Activated CD4-positive, alpha-beta memory T cell treated with anti-CD3 and anti-CD28 coated beads, Interleukin-2, amount 10 ng/mL, durations not matched to agents 7 days and 5 days (primary cell): ENCODE results near the gene FLACC1. TPM values are rescaled to one million over a fixed set of nuclear protein-coding genes. Genes with fewer than 3 reads are reported as not detected.

ENCODE experiments used
- CTCF ChIA-PET: fragments of 350-600 bp; sonication (Branson Sonifier 250); formaldehyde crosslinking; loops from one replicate; lab custom pipeline; 2021; ENCODE audit warnings: antibody characterized with exemption, inconsistent platforms; lab: Charles Lee
- POLR2A ChIA-PET: fragments of 350-600 bp; sonication (Branson Sonifier 250); formaldehyde crosslinking; loops from one replicate; lab custom pipeline; 2021; ENCODE audit warnings: antibody characterized with exemption; lab: Charles Lee
- DNase-seq: peaks from one replicate; pipeline ENCODE4 v3.0.0-alpha.2; 2020
- H3K27ac Mint-ChIP-seq: one replicate; pipeline ENCODE4 v1.8.0; 2021; ENCODE audit warnings: mild to moderate bottlenecking, mixed read lengths
- H3K27me3 Mint-ChIP-seq: one replicate; pipeline ENCODE4 v1.8.0; 2021; ENCODE audit warnings: mixed read lengths
- H3K36me3 Mint-ChIP-seq: one replicate; pipeline ENCODE4 v1.8.0; 2021; ENCODE audit warnings: low read depth, mixed read lengths
- H3K4me1 Mint-ChIP-seq: one replicate; pipeline ENCODE4 v1.8.0; 2021; ENCODE audit warnings: mixed read lengths
- H3K4me3 Mint-ChIP-seq: one replicate; pipeline ENCODE4 v1.8.0; 2021; ENCODE audit warnings: mild to moderate bottlenecking, mixed read lengths
- H3K9me3 Mint-ChIP-seq: one replicate; pipeline ENCODE4 v1.8.0; 2021; ENCODE audit warnings: mixed read lengths
- total RNA-seq, 2 experiments: library from RNA; stranded (reverse); gene quantifications; one replicate each; pipeline ENCODE4 v1.2.3, GENCODE V29; 2021

The FLACC1 gene
- total RNA-seq, 2 experiments from 2014 or later: 2.7 to 3.1 TPM

DNA sequence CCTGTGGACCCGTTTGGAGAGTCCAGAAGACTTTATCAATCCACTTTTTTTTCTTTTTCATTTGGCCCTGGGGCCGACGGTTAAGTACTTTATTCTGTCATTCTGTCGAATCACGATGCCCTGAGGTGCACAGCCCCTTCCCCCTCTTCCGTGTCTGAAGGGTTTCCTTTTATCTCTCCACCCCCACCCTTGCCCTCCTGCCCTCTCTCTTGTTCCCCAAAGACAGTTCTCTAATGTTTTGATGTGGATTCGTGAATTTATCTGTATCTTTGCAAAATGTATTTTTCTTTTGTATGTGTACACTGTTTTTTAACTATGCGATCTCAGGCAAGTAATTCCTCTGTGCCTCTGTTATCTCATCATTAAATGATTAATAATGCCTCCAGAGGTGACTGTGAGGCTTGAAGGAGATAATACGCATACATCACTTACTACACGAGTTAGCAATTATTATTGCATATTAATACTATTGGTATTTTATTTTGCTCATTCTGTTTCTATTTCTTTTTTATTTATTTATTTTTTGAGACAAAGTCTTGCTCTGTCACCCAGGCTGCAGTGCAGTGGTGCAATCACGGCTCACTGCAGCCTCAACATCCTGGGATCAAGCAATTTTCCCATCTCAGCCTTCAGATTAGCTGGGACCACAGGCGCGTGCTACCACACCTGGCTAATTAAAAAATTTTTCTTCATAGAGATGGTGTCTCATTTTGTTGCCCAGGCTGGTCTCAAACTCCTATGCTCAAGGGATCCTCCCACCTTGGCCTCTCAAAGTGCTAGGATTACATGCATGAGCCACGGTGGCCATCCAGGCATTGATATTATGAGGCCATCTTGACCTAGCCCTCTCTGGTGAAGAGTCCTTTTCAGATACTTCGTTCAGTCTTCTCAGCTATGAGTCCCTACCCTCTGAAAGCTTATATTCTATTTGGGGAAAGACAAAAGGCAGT lies 98.2 kb downstream of the FLACC1 start:
- ChIA-PET POLR2A (interaction anchor here (0.6 to 10.4 kb wide), 19 partner anchors 10 to 522 kb away, joined by 3 to 290 read pairs (median 16); partner anchors contain the start of genes ALS2, CASP10, CFLAR and CLK1), CTCF (interaction anchor here (0.6 to 8.9 kb wide), 9 partner anchors 8 to 194 kb away, joined by 3 to 105 read pairs (median 7); partner anchors contain the start of genes CASP10 and TRAK2)
- Mint-ChIP-seq H3K4me3 (peak overlapping the region; percentile 81), H3K27ac (peak overlapping the region; percentile 98), H3K4me1 (peaks cover 71% of the 10 kb centered on the region), H3K27me3 (no peaks in the 10 kb centered on the region), H3K9me3 (no peaks in the 10 kb centered on the region), H3K36me3 (peaks cover 47% of the 10 kb centered on the region)
- no peak for DNase-seq

DNA sequence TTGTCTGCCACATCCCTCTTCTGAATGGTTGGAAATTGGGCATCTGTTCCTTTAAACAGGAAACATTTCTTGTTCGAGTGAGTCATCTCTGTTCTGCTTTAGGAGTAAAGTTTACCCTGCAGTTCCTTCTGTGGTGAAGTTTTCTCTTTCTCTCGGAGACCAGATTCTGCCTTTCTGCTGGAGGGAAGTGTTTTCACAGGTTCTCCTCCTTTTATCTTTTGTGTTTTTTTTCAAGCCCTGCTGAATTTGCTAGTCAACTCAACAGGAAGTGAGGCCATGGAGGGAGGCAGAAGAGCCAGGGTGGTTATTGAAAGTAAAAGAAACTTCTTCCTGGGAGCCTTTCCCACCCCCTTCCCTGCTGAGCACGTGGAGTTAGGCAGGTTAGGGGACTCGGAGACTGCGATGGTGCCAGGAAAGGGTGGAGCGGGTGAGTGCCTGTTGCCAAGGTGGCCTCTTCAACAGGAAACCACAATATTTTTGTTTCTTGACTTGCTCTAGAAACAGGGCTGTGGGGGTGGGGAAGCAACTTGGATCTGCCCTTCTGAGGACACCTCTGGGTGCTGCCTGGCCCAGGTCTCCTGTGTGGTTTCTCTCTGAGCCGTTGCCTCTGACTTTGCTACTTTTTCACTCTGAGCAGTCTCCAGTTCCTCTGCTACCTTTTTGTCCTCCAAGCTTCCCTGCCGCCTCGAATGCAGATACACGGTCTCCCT lies 99.0 kb downstream of the FLACC1 start:
- H3K27me3 Mint-ChIP-seq: no peaks in the 10 kb centered on the region
- peaks cover 48% of the 10 kb centered on the region for H3K36me3 Mint-ChIP-seq
- H3K4me1 Mint-ChIP-seq: peaks cover 68% of the 10 kb centered on the region
- peak overlapping the region; percentile 81 for H3K4me3 Mint-ChIP-seq
- H3K27ac Mint-ChIP-seq: peak overlapping the region; percentile 98
- ChIA-PET POLR2A (interaction anchor here (0.6 to 10.4 kb wide), 14 partner anchors 9 to 522 kb away, joined by 3 to 290 read pairs (median 11); partner anchors contain the start of genes ALS2, CASP10, CFLAR and CLK1), CTCF (interaction anchor here (0.6 to 8.9 kb wide), 6 partner anchors 21 to 195 kb away, joined by 3 to 105 read pairs (median 6); partner anchors contain the start of gene CASP10)
- no peaks in the 10 kb centered on the region for H3K9me3 Mint-ChIP-seq
- peak; percentile 96 for DNase-seq

DNA sequence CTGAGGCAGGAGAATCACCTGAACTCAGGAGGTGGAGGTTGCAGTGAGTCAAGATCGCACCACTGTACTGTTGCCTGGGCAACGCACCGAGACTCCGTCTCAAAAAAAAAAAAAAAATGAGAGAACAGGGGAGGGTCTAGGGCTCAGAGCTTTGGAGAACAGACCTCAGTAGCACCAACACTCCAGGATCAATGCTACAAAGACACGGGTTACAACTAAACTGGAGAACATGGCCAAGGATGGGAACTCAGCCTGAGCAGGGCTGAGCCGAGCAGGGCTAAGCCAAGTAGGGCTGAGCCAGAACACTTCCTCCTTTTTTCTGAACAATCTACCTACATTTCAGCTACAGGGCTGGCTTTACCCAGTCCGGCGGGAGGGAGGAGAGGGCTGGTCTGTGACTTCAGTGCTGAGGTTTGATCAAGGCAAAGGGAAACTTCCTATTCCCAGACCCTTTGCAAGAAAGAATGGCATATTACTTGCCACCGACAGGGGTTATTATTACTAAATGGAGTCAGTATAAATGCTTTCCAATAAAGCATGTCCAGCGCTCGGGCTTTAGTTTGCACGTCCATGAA lies 99.7 kb downstream of the FLACC1 start:
- ChIA-PET CTCF (interaction anchor here (1.0 to 8.9 kb wide), 3 partner anchors 20 to 75 kb away, joined by 4 to 105 read pairs (median 5); partner anchors contain the start of gene CASP10), POLR2A (interaction anchor here (0.6 to 9.3 kb wide), 13 partner anchors 9 to 1012 kb away, joined by 3 to 290 read pairs (median 4); partner anchors contain the start of genes ALS2, CASP10, CLK1 and NIF3L1)
- peak overlapping the region; percentile 81 for H3K4me3 Mint-ChIP-seq
- peak overlapping the region; percentile 98 for H3K27ac Mint-ChIP-seq
- peaks cover 69% of the 10 kb centered on the region for H3K4me1 Mint-ChIP-seq
- no peaks in the 10 kb centered on the region for H3K27me3 Mint-ChIP-seq
- H3K9me3 Mint-ChIP-seq: no peaks in the 10 kb centered on the region
- DNase-seq: peak; percentile 58
- H3K36me3 Mint-ChIP-seq: peaks cover 47% of the 10 kb centered on the region

- ChIA-PET POLR2A (interaction anchor here (1.0 to 15.1 kb wide), 6 partner anchors 7 to 1014 kb away, joined by 3 to 205 read pairs (median 9); partner anchors contain the start of genes CASP8 and CLK1), CTCF (interaction anchor here (5.8 kb wide), 1 partner anchor 23 kb away, joined by 32 read pairs; no protein-coding TSS in a partner anchor)
- peak overlapping the region; percentile 98 for H3K27ac Mint-ChIP-seq
- no peaks in the 10 kb centered on the region for H3K27me3 Mint-ChIP-seq
- H3K9me3 Mint-ChIP-seq: peaks cover 4% of the 10 kb centered on the region
- peaks cover 82% of the 10 kb centered on the region for H3K4me1 Mint-ChIP-seq
- H3K4me3 Mint-ChIP-seq: peak overlapping the region; percentile 81
- DNase-seq: no peak
- H3K36me3 Mint-ChIP-seq: peaks cover 47% of the 10 kb centered on the region
Measured at GRCh38 chr2:201256082-201256481, 101.1 kb downstream of the FLACC1 start.

- no peaks in the 10 kb centered on the region for H3K27me3 Mint-ChIP-seq
- H3K27ac Mint-ChIP-seq: peak overlapping the region; percentile 98
- CTCF ChIA-PET: interaction anchor here (3.1 to 5.8 kb wide), 2 partner anchors 7 to 23 kb away, joined by 17 to 32 read pairs; no protein-coding TSS in a partner anchor
- no peak overlapping the region for H3K4me3 Mint-ChIP-seq
- peaks cover 87% of the 10 kb centered on the region for H3K4me1 Mint-ChIP-seq
- H3K9me3 Mint-ChIP-seq: peaks cover 8% of the 10 kb centered on the region
- peaks cover 50% of the 10 kb centered on the region for H3K36me3 Mint-ChIP-seq
- POLR2A ChIA-PET: interaction anchor here (2.1 to 15.1 kb wide), 4 partner anchors 8 to 391 kb away, joined by 4 to 205 read pairs (median 46); partner anchors contain the start of genes CASP8 and CLK1
- no peak for DNase-seq
Measured at GRCh38 chr2:201255408-201256033, 101.6 kb downstream of the FLACC1 start.

- DNase-seq: no peak
- Mint-ChIP-seq H3K27me3 (no peaks in the 10 kb centered on the region), H3K4me3 (no peak overlapping the region), H3K36me3 (peaks cover 57% of the 10 kb centered on the region), H3K27ac (peak overlapping the region; percentile 68), H3K4me1 (peaks cover 88% of the 10 kb centered on the region), H3K9me3 (peaks cover 12% of the 10 kb centered on the region)
- ChIA-PET POLR2A (interaction anchor here (0.6 to 15.1 kb wide), 6 partner anchors 9 to 1307 kb away, joined by 3 to 205 read pairs (median 8); partner anchors contain the start of gene CASP8), CTCF (interaction anchor here (2.0 to 5.8 kb wide), 3 partner anchors 9 to 22 kb away, joined by 7 to 32 read pairs (median 17); no protein-coding TSS in a partner anchor)
Measured at GRCh38 chr2:201254081-201254730, 102.9 kb downstream of the FLACC1 start.

- peak overlapping the region; percentile 38 for H3K27ac Mint-ChIP-seq
- H3K9me3 Mint-ChIP-seq: peaks cover 12% of the 10 kb centered on the region
- ChIA-PET POLR2A (interaction anchor here (1.1 to 15.1 kb wide), 3 partner anchors 12 to 1027 kb away, joined by 3 to 205 read pairs (median 78); partner anchors contain the start of gene CASP8), CTCF (interaction anchor here (0.9 to 5.8 kb wide), 3 partner anchors 9 to 18 kb away, joined by 3 to 32 read pairs (median 7); partner anchors contain the start of gene CASP8)
- peaks cover 76% of the 10 kb centered on the region for H3K4me1 Mint-ChIP-seq
- H3K4me3 Mint-ChIP-seq: no peak overlapping the region
- no peak for DNase-seq
- no peaks in the 10 kb centered on the region for H3K27me3 Mint-ChIP-seq
- peaks cover 77% of the 10 kb centered on the region for H3K36me3 Mint-ChIP-seq
Measured at GRCh38 chr2:201250741-201251140, 106.4 kb downstream of the FLACC1 start.

DNA sequence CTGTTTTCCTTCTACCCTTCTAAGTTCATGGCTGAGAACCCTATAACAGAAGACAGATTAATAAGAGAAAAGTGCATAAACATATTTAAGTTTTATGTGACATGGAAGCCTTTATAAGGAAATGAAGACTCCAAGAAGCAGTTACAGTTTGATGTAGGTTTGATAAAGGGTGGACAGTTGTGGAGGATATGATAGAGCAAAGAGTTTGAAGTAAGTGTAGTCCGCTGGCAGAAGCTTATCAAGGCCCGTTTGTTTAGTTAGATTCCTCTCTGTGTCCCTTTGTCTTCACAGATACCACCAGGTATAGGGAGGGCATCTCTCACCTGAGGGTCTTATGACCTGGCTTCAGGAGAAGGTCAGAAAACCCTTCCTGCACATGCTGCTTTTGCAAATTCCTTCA lies 107.3 kb downstream of the FLACC1 start:
- no peak overlapping the region for H3K27ac Mint-ChIP-seq
- ChIA-PET POLR2A (interaction anchor here (1.1 to 15.1 kb wide), 2 partner anchors 13 to 1028 kb away, joined by 3 to 205 read pairs; partner anchors contain the start of gene CASP8), CTCF (no interaction called here)
- H3K9me3 Mint-ChIP-seq: peaks cover 12% of the 10 kb centered on the region
- H3K36me3 Mint-ChIP-seq: peaks cover 79% of the 10 kb centered on the region
- H3K4me3 Mint-ChIP-seq: no peak overlapping the region
- DNase-seq: no peak
- peaks cover 68% of the 10 kb centered on the region for H3K4me1 Mint-ChIP-seq
- H3K27me3 Mint-ChIP-seq: no peaks in the 10 kb centered on the region

- Mint-ChIP-seq H3K9me3 (peaks cover 12% of the 10 kb centered on the region), H3K4me3 (no peak overlapping the region), H3K27me3 (no peaks in the 10 kb centered on the region), H3K36me3 (peaks cover 74% of the 10 kb centered on the region), H3K27ac (no peak overlapping the region), H3K4me1 (peaks cover 56% of the 10 kb centered on the region)
- CTCF ChIA-PET: no interaction called here
- no peak for DNase-seq
- POLR2A ChIA-PET: interaction anchor here (0.7 to 15.1 kb wide), 3 partner anchors 8 to 15 kb away, joined by 3 to 205 read pairs (median 4); partner anchors contain the start of gene CASP8
Measured at GRCh38 chr2:201248288-201248844, 108.8 kb downstream of the FLACC1 start.

- no peaks in the 10 kb centered on the region for H3K27me3 Mint-ChIP-seq
- H3K27ac Mint-ChIP-seq: no peak overlapping the region
- peaks cover 8% of the 10 kb centered on the region for H3K9me3 Mint-ChIP-seq
- CTCF ChIA-PET: interaction anchor here (1.0 kb wide), 1 partner anchor 14 kb away, joined by 5 read pairs; no protein-coding TSS in a partner anchor
- POLR2A ChIA-PET: interaction anchor here (1.0 to 15.1 kb wide), 2 partner anchors 13 to 17 kb away, joined by 3 to 205 read pairs; partner anchors contain the start of gene CASP8
- peaks cover 39% of the 10 kb centered on the region for H3K4me1 Mint-ChIP-seq
- H3K4me3 Mint-ChIP-seq: no peak overlapping the region
- no peak for DNase-seq
- peaks cover 78% of the 10 kb centered on the region for H3K36me3 Mint-ChIP-seq
Measured at GRCh38 chr2:201246280-201246679, 110.9 kb downstream of the FLACC1 start.
